Transverse colon (tissue), 4 donors: Measurements from ENCODE around the gene ATP11A. TPM values are rescaled to one million over a fixed set of nuclear protein-coding genes. Genes with fewer than 3 reads are reported as not detected.

ENCODE experiments used
- total RNA-seq, 4 donors: library from RNA; depleted of rRNA; stranded (reverse); fragments of >200 nt; gene quantifications; one replicate each; pipeline ENCODE4 v1.1.0, GENCODE V29; 2016

The ATP11A gene
- total RNA-seq, 4 donors from 2014 or later: 10.2 to 17.5 (median 13.3) TPM

Other genes with a start within 250 kb of the ATP11A start
- 10 to 100 TPM; 23.3 to 43.6 (median 30.0) TPM for gene TUBGCP3, start 101.9 kb upstream of the ATP11A start, total RNA-seq